Activated CD4-positive, alpha-beta T cell treated with anti-CD3 and anti-CD28 coated beads, Interleukin-2, Interleukin-6, amounts not matched to agents 100 ng/mL and 50 ng/mL, durations not matched to agents 16 hours and 8 hours (primary cell): ENCODE results near the gene RPL37A.

Experiments used
- DNase-seq: peaks from one replicate; pipeline ENCODE4 v3.0.0-alpha.2; 2020

Gene RPL37A

DNA sequence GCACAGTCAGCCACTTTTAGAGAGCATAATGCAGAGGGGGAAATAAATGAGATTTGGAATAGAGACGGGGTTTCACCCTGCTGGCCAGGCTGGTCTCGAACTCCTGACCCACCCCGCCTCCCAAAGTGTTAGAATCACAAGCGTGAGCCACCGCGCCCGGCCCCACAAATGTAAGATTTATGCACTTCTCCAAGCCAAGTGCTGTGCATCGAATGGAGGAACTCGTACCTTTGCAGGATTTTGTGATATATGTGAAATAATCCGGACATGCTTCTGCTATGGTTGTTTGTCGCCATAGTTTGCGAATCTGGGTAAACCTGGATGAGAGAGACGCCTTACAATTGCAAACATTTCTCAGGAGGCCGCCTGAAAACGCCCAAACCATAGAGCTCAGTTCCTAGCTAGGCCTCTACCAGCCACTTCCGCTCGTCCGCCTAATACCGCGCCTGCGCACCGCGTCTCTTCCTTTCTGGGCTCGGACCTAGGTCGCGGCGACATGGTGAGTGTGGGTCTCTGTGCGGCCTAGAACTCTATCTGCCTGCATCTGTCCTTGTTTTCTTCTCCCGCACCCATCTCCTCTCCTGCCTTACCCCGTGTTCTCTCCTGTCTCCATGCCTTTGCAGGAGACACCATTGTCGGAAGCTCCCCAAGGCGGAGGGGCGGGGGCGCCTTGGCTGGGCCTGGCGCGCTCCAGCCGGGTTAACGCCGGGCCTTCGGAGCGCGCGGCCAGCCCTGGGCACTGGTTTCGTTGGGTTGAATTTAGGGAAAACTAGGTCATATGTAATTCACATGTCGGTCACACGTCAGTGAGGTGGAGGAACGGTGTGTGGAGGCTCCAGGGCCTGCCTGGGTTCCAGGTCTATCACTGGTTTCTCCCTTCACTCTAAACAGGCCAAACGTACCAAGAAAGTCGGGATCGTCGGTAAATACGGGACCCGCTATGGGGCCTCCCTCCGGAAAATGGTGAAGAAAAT lies at the start of gene RPL37A:
Gene RPL37A, plus strand, starts transcription at position 466 of the 974 bp plus-strand sequence. Its CDS starts 31 bp downstream, at position 497.
- peak; percentile 95 for DNase-seq

DNA sequence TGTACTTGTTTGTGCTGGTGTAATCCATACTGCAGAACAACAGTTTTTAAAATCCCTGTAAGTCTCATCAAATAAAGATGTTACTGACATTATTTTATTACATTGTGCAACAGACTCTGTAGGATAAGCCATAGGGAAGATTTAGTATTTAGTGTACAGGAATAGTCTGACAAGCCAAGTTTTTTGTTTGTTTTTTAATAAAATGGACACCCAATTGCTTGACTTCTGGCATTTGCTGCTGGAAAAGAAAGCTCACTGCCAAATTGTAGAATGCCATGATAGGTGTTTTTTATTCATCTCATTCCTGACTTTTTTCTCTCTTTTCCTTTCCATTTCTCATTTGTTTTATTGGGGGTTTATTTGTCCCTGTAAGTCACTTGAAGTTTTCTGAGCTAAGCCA lies 48.3 kb upstream of the RPL37A start:
- DNase-seq = no peak

DNA sequence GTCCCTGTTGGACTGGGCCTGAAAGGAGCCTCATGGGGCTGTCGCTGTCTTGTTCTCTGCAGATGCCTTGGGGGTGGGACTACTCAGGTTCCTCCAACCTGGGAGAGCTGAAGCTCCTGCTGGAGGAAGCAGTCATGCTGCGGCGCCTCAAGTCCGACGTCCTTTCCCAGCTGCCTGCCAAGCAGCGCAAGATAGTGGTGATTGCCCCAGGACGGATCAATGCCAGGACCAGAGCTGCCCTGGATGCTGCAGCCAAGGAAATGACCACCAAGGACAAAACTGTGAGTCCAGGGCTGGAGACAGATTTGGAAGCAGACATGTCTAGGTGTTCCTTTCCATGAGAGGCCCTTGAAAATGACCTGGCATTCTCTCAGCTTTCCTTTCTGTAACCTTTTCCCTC lies 47.9 kb upstream of the RPL37A start:
- no peak for DNase-seq

DNA sequence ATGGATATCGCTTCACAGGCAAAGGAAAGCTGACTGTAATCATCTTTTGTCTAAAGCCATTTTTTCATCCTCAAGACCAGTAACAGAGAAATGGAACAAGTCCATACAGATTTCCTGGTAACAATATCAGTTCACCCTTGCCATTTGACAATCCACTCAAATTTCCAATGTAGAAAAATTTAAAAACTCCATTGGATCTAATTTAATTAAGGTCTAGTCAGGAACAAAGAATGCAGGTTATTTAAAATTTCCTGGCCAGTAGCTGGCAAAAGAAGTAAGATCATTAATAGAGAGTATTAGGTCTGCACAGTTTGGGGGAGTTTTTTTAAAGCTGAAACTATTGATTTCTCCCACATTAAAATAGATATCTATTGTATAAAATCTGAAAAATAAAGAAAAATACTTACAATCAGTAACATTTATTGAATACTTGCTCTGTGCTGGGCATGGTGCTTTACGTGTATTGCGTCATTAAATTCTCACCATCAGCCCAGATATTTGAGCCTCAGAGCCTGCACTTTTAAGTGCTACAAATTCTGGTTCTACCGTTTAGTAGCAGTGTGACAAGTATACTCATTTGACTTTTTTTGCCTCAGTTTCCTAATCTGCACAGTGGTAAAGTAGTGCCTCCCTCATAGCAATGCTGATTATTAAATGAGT lies 44.6 kb upstream of the RPL37A start:
- DNase-seq = no peak

DNA sequence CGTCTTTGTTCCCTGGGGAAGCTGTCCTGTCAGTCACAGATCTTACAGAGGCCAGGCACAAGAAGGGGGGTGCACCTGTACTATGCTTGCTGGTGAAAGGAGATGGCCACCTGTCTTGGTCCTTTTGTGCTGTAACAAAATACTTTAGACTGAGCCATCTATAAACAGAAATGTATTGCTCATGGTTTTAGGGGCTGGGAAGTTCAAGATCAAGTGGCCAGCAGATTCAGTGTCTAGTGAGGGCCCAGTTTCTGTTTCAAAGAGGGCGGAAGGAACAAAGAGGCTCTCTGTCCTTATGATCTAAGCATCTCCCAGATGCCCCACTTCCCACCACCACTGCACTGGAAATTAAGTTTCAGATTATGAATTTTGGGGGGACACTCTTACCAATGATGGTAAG lies 35.5 kb upstream of the RPL37A start:
- no peak for DNase-seq

DNA sequence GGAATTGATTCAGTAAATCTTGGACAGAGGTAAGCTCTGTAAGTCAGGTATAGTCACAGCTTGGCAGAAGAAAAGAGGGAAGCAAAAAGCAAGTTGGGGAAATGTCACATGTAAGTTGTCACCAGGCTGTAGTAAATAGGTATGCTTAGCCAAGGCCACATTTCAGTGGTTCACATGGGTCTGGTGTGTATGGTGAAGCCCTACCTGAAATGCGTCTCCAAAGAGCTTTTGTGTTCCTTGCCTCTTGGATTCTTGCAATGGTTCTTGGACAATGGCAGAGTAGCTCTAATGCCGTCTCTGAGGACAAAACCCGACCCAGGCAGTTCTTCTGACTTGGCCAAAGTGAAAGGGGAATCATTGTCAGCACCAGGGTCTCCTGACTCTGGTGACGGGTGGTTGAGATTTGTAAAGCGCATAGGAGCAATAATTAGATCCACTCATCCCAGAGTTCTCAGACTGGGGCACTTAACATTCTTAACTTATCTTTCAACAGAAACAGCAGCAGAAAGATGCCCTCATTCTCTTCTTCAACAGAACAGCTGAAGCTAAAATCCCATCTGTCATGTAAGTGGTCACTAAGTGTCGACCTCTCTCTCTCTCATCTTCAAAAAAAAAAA lies 34.4 kb upstream of the RPL37A start:
- DNase-seq = no peak

DNA sequence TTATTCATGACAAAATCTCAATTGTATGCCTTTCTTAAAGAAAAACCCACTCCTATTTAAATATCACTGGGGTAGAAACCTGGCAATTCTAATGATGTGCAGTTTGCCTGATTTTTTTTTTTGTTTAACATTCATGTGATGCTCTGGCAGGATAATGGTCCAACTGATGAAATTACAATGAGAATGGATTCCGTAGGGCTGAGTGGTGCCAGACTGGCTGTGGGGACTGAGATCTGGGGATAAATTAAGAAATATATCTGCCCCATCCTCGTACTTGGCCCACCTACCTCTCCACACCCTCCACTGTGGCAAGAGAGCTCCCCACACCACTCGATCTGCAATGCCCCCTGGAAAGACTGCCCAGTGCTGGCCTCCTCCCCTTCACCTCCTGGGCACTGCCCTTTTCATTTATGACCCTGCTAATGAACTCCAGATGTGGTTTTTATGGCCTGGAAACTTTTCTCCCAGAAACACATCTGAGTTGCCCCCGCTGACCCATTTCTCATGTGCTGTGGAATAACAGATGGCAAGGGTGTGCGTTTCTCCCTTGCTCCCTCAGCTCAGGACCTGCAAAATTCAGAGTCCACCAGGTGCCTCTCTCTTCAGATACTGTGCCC lies 33.0 kb upstream of the RPL37A start:
- no peak for DNase-seq

DNA sequence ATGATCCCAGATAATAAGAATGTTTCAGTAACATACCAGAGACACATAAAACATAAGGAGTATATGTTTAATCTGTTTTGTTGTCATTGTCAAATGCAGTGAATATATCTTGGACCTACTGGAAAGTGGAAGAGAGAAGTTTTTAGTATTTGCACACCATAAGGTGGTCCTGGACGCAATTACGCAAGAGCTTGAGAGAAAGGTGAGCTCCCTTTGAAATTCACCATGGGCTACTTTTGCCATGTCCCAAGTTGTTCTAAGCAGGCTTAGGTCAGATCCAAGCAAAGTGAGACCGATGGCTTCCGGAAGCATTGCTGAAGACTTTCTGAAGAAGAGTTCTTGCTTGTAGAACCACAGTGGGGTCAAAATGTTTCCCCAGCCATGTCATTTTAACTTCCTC lies 30.8 kb upstream of the RPL37A start:
- no peak for DNase-seq

DNA sequence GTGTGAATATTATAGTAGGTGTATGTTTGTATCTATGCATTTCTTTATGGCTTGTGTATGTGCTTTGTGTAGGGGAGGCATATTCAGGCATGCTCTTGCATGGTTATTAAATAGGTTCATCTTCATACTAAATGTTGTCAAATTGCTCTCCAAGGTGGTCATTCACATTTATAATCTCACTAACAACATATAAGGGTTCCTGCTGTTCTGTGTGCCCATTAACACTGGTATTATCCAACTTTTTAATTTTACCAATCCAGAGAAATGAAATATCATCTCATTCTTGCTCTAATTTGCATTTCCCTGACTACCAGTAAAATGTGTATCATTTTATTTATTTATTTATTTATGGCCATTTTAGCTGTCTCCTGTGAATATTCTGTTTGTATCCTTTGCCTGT lies 29.0 kb upstream of the RPL37A start:
- no peak for DNase-seq

DNA sequence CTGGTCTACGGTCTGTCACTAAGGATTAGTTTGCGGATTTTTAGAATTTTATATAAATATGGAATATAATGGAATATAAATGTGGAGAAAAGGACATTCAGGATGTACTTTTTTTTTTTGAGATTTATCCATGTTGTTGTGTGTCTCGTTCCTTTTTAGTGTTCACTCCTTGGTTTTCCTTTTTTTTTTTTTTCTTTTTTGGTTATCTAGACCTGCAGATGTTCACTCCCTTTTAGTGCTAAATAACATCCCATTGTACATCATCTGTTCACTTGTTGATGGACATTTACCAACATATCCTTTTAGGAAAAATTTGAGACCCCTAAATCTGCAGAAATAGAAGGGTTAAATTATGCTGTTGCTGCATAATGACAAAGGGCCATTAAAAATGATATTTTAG lies 25.5 kb upstream of the RPL37A start:
- no peak for DNase-seq

DNA sequence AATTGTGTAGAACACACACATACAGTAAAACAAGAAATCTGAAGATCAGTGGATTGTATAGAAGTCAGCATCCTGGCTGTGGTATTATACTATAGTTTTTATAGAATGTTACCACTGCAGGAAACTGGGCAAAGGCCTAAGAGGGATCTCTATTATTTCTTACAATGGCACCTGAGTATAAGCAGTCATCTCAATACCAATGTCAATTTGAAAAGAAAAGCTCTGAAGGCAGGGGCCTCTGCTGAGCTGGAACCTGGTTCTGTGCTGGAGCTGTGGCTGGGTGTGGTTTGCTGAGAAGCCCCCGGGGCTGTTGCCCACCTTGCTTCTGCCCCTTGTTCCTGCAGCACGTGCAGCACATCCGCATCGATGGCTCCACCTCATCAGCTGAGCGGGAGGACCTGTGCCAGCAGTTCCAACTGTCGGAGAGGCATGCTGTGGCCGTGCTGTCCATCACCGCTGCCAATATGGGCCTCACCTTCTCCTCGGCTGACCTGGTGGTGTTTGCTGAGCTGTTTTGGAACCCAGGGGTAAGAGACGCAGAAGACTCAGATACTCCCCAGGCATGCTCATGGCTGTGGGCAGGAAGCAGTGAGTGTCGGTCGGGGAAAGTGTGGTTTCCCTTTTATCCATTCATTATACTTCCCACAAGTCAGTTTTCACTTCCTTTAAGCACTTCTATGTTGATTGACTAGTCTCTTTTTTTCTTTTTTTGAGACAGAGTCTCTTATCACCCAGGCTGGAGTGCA lies 23.5 kb upstream of the RPL37A start:
- DNase-seq = peak; percentile 57

DNA sequence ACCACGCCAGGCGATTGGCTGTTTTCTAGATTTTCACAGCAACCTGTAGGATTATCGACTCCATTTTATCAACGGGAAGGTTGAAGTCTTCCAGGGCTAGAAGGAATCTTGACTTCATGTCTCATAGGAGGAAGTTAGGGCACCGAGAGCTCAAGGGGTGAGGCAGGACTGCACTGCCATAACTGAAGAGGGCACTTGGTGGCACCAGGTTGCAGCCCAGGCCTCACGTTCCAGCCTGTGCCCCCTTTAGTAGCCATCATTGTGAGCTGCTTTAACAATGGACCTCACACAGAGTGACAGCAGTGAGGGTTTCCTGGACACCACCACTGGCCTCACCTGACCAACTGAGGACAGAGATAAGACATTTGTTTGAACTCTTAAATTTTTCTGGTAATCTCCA lies 22.9 kb upstream of the RPL37A start:
- no peak for DNase-seq

DNA sequence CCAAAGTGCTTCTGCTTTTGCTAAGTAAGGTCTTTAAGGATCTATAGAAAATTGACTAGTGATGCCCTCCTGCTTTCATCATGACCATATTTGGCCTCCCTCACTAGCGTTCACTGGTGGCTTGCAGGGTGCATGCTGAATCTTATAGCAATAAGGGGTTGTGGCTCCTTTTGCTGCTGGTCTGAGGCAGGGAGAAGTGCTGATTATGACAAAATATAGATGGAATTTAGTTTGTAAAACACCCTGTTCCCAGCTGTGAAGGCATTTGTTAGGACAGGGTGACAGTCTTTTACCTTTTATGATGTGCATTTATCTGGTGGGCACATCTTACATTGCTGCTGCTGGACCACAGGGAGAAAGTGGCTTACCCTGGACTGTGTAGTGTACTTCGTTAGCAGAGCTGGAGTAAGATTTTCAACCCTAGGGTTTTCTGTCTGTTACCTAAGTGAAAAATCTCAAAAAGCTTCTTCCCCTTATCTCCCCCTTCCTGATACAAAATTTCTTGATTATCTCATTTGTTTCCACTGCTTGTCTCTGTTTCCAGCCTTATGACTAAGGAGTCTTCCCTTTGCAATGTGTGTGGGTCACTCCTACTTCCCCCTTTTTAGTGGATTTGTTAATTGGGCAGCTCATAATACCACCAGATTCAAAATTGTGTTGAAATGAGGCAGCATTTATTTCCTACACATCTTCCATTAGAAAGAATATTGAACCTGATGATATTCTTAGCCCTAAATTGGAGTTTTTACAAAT lies 21.2 kb upstream of the RPL37A start:
- no peak for DNase-seq

DNA sequence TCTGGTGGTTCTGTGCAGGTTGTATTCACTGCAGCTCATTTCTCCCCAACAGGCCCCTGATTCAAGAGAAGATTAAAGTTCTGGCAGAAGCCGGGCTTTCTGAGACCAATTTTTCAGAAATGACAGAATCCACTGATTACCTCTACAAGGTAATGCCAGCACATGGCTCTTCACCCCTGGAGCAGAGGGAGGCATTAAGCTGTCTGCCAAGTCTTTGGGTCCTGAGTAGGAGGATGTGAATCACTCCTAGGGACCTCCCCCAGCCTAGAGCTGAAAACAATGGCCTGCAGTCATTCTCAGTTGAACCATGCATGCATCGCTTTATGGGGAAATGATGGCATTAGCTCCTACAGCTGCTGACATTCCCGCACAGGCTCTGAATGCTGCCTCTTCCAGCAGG lies 20.5 kb upstream of the RPL37A start:
- DNase-seq = no peak

DNA sequence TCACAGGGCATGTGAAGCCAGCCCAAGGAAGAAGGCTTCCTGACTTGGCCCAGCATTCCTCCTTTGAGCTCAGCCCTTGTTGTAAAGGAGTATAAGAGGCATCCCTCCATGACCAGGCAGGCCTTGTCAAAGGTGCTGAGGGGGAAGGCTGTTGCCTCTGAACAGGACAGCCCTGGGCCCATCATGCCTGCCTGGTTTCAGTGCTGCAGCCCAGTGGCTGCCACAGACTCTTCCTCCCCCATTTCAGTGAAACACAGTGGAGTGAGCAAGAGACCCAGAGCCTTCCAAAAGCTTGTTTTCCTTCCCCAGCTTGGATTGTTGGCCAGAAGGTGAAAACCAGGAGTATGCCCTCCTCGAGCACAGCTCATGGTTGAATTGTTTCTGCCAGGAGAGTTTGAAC lies 19.9 kb upstream of the RPL37A start:
- DNase-seq = no peak

DNA sequence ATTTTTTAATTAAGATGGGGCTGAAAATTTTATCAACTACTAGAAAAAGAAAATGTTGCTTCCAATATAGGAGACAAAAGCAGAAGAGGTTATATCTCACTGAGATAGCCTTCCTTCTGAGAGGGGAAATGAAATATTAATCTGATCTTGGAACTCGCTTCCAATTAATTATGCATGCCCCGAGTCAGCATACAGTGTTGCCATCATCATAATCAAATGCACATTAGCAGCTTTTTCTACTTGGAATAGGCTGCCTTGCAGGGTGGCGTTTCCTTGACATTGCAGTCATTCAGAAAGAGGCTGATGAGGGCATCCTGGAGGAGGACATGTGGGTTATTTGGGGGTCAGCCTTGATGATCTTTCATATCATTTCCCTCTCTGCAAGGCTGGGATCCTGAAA lies 18.4 kb upstream of the RPL37A start:
- DNase-seq = no peak

DNA sequence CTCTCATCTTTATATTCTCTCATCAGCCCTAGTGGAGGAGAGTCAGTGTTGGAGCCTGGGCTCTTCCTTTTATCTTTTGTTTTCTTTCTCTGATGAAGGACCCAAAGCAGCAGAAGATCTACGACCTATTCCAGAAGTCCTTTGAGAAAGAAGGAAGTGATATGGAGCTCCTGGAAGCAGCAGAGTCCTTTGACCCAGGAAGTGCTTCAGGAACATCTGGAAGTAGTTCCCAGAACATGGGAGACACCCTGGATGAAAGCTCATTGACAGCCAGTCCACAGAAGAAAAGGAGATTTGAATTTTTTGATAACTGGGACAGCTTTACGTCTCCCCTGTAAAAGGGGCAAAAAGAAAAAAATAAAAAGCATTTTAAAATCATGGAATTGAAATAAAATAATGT lies 16.0 kb upstream of the RPL37A start:
- DNase-seq = no peak

DNA sequence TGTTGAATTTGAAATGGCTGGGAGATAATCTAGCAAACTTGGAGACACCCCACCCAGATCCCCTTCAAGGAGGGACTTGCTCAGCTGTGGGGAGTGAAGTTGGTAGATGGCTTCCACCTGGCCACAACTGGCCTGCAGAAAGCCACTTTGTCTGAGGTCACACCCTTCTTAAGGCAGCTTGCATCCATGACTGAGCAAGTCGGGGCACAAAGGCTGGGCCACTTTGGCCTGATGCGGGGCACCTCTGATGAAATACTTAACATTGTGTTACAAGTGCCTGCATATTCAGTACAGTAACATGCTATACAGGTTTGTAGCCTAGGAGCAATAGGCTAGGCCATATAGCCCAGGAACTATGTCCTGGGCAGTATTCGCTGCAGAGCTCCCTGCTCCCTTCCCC lies 13.4 kb upstream of the RPL37A start:
- no peak for DNase-seq

DNA sequence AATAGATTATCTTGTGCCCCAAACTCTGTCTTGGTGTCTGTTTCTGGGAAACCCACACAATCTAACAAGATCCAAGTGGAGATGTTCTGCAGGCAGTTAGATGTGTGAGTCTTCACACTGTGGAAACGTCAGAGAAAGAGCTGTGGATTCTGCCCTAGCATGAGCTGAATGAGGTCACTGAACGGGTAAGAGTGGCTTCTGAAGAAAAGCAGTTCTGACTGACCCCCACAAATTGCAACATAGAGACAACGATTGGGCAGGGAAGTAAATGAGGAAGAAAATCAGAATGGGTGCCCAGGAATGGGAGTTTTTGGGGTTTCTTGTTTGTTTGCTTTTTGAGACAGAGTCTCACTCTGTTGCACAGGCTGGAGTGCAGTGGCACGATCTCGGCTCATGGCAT lies 12.9 kb upstream of the RPL37A start:
- no peak for DNase-seq

DNA sequence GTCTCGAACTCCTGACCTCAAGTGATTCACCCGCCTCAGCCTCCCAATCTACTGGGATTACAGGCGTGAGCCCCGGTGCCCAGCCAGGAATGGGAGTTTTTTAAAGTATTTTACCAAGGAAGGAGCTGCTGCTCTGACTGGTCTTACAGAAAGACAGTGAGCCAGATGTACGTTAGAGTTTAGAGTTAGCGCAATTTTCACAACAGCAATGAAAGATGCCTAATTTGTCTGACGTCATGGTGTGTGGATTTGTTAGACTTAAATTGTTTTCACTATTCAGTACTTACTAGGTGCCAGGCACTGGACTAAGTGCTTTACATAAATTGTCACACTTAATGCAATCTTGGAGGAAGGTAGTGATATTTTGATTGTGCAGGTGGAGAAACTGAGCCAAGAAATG lies 12.4 kb upstream of the RPL37A start:
- DNase-seq = no peak

DNA sequence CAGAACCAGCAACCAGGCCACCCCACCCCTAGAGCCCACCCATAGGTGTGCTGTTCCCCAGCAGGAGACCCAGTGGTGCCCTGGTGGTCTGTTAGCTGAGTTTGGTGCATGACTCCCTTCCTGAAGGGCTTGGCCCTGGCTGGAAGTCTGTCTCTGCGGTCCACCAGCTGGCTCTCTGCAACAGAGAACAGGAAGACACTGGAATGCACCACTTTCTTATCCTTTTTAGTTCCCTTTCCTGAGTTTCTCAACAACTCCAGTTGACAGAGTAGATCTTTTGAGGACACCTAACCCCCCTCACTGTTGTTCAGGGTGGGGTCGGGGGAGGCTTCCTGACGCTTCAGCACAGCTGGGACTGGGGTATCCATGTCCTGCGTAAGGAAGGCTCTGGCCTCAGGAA lies 11.9 kb upstream of the RPL37A start:
- DNase-seq = no peak

DNA sequence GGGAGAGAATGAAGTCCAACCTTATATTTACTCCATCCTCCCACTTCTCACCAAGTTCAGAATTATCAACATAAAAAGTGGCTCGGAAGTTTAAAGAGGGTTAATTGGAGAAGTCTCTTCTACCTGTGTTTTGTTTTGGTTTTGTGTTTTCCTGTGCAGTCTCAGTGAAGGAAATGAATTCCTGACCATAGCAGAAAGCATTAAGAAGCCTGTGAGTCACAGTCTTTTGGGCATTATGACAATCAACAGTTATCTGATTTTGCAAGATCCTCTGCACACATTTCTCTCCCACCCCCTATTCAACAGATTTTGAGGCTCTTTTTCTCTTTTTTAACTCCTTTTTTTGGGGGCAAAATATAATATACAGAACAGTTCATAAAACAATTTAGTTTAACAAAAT lies 8.6 kb upstream of the RPL37A start:
- DNase-seq = no peak
